ENCODE measurements around the gene CARNS1. TPM values are rescaled to one million over a fixed set of nuclear protein-coding genes. Genes with fewer than 3 reads are reported as not detected.

Gene CARNS1
- total RNA-seq, 4 donors from 2014 or later: 0.30 to 1.5 (median 1.0) TPM

- 62 to 66% methylated on average over 6 of the region's 6 CpGs for WGBS, 2 donors
- TF ChIP-seq POLR2A (IDR thresholded peaks at IDR 0.05) (no peak), CTCF (IDR thresholded peaks at IDR 0.05) (no peak)
- intact Hi-C loops (cut with DNase I; ENCODE audit: low total_unique reads): no loop called here
- no peak overlapping the region for H3K4me3 ChIP-seq (ENCODE audit: low read depth, poor library complexity, severe bottlenecking)
- no peak for DNase-seq (ENCODE audit: low spot score in 2 of 2)
Observed at GRCh38 chr11:67387518-67387917, 28.0 kb upstream of the CARNS1 start.

- intact Hi-C loops (cut with DNase I; ENCODE audit: low total_unique reads): no loop called here
- WGBS, 2 donors: 70 to 76% methylated on average over 6 of the region's 6 CpGs
- H3K4me3 ChIP-seq (ENCODE audit: low read depth, poor library complexity, severe bottlenecking): no peak overlapping the region
- DNase-seq (ENCODE audit: low spot score in 2 of 2): no peak
- TF ChIP-seq CTCF (IDR thresholded peaks at IDR 0.05) (no peak), POLR2A (IDR thresholded peaks at IDR 0.05) (no peak)
Observed at GRCh38 chr11:67389477-67389876, 26.0 kb upstream of the CARNS1 start.

GRCh38 chr11:67390947-67391303 lies 24.6 kb upstream of the CARNS1 start:
- WGBS, 2 donors: 8 to 13% methylated on average over 15 of the region's 15 CpGs
- no peak for DNase-seq (ENCODE audit: low spot score in 2 of 2)
- H3K4me3 ChIP-seq (ENCODE audit: low read depth, poor library complexity, severe bottlenecking): peak overlapping the region; percentile 54
- intact Hi-C loops (cut with DNase I; ENCODE audit: low total_unique reads): loop anchor here (10.0 kb wide), 1 partner anchor 114 kb away; the partner anchor contains the start of genes CDK2AP2 and PITPNM1
- TF ChIP-seq CTCF (IDR thresholded peaks at IDR 0.05): no peak
- TF ChIP-seq POLR2A (IDR thresholded peaks at IDR 0.05): no peak

DNA sequence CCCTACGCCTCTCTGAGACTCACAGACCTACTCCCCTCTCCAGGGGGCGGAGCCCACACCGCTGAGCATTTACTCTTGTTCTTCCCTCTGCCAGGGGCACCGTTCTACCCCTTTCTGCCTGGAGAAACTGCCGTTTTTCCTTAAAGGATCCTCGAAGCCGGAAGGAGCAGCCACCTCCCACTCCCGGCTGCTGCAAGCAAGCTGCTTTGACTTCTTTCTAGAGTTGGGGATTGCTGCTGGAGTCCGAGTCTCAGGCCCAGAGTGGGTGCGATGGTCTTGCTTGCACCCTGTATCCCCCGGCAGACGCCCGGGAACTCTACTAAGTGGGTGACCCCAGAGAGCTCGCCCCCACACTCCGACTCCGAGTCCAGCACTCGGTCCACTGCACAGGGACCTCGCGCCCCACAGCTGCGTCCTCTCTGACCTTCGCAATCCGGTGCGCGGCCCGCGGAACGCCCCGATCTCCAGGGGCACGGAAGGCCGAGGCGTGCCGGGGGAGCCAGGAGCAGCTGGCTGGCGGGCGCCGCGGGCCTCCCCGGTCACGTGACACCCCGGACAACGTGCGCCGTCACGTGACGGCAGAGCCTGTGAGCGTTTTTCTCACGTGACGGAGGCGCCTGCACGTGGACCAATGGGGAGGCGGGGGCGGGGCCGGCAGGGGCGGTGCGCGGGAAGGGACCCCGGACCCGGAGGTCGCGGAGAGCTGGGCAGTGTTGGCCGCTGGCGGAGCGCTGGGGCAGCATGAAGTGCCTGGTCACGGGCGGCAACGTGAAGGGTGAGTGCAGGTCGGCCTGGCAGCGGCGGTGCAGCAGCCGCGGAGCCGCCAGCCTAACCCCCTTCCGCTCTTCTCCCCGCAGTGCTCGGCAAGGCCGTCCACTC lies 23.9 kb upstream of the CARNS1 start, which contains the start of gene RAD9A:
Gene RAD9A, plus strand, starts transcription at position 683 of the 879 bp plus-strand sequence. Its CDS starts 59 bp downstream, at position 742.
- TF ChIP-seq POLR2A (IDR thresholded peaks at IDR 0.05) (no peak), CTCF (IDR thresholded peaks at IDR 0.05) (peak in 1 of 3 donors; percentile 5)
- peak within 1 kb of the TSS; percentile 65 for H3K4me3 ChIP-seq (ENCODE audit: low read depth, poor library complexity, severe bottlenecking)
- intact Hi-C loops (cut with DNase I; ENCODE audit: low total_unique reads): loop anchor here (10.0 kb wide), 1 partner anchor 113 kb away; the partner anchor contains the start of genes CDK2AP2 and PITPNM1
- peak; percentile 92 to 99 for DNase-seq (ENCODE audit: low spot score in 2 of 2)
- WGBS, 2 donors: 0% methylated on average over 28 to 48 of the region's 75 CpGs

DNA sequence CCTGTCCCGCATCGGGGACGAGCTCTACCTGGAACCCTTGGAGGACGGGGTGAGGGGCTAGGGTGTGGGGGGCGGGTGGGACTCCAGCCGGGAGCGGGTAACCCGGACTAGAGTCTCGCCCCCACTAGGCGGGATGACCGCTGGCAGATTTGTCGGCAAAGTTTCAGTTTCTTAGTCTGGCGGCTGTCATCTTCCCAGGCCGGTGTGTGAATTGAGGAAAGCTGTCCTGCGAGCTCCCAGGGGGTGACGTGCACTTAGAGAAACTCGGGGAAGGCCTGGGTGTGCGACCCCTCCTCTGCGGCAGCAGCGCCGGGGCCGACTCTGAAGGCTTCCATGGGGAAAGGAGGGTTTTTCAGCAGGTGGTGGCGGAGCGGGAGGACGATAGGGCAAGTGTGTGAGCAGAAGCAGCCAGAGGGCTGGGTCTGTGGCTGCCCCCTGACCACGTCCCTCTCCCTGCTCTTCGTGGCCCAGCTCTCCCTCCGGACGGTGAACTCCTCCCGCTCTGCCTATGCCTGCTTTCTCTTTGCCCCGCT lies 23.2 kb upstream of the CARNS1 start:
- intact Hi-C loops (cut with DNase I; ENCODE audit: low total_unique reads): loop anchor here (10.0 kb wide), 1 partner anchor 113 kb away; the partner anchor contains the start of genes CDK2AP2 and PITPNM1
- DNase-seq (ENCODE audit: low spot score in 2 of 2): no peak
- peak overlapping the region; percentile 65 for H3K4me3 ChIP-seq (ENCODE audit: low read depth, poor library complexity, severe bottlenecking)
- no peak for TF ChIP-seq CTCF (IDR thresholded peaks at IDR 0.05)
- TF ChIP-seq POLR2A (IDR thresholded peaks at IDR 0.05): no peak
- WGBS, 2 donors: 5 to 6% methylated on average over 28 to 31 of the region's 31 CpGs
